ENCODE results near the gene UBXN1. TPM values are rescaled to one million over a fixed set of nuclear protein-coding genes. Genes with fewer than 3 reads are reported as not detected.

The UBXN1 gene
- total and polyA plus RNA-seq, 10 of the 15 experiments (the other 5 are each of a cell fraction or from before 2014, with no cell fraction given): 7.0 to 173 (median 106) TPM

- Histone ChIP-seq H3K27ac (ENCODE audit: control insufficient read depth, insufficient read depth) (no peak overlapping the region), H3K36me3 (ENCODE audit: control insufficient read depth in 2 of 2, insufficient read depth in 2 of 2, low read length in 1 of 2) (peaks cover 9% of the 10 kb centered on the region in 2 experiments; a peak in 3 of 4 replicates), H3K9me3 (replicated peaks; ENCODE audit: control insufficient read depth, insufficient read depth, low read length) (no peaks in the 10 kb centered on the region), H3K9ac (ENCODE audit: control insufficient read depth, insufficient read depth, low read length) (no peak overlapping the region), H2AFZ (ENCODE audit: control insufficient read depth, low read depth, low read length) (no peak overlapping the region), H3K27me3 (replicated peaks in 1 of 2; ENCODE audit: control insufficient read depth in 2 of 2, insufficient read depth in 2 of 2, low read length in 1 of 2) (no peaks in the 10 kb centered on the region), H3K4me2 (ENCODE audit: control insufficient read depth, insufficient read depth) (no peak overlapping the region), H3K4me3 (no peak overlapping the region), H3K79me2 (ENCODE audit: control insufficient read depth, insufficient read depth, low read length) (no peaks in the 10 kb centered on the region), H3K4me1 (ENCODE audit: control insufficient read depth, insufficient read depth, low read length) (no peaks in the 10 kb centered on the region), H4K20me1 (ENCODE audit: control insufficient read depth, insufficient read depth) (no peaks in the 10 kb centered on the region)
- no TSS peak for BruUV-seq (replicated peaks)
- DNase-seq (ENCODE audit: low read depth, low spot score) (no peak), FAIRE-seq (no peak), ATAC-seq (no peak)
- POLR2A ChIA-PET: no interaction called here
- in situ Hi-C loops (cut with MboI) (no loop called here), intact Hi-C loops (cut with micrococcal nuclease; ENCODE audit: unreplicated experiment) (loop anchor here (10.0 kb wide), 1 partner anchor 224 kb away; no protein-coding TSS in a partner anchor)
- CTCF ChIA-PET: interaction anchor here (1.0 to 1.7 kb wide), 3 partner anchors 23 to 293 kb away, joined by 3 to 7 read pairs (median 3); partner anchors contain the start of genes C11orf98 and CSKMT
- no peak for TF ChIP-seq POLR2AphosphoS2 (IDR thresholded peaks at IDR 0.05; ENCODE audit: low read depth, low read length)
- TF ChIP-seq SIN3A (IDR thresholded peaks at IDR 0.05; ENCODE audit: low read depth, low read length): no peak
- TF ChIP-seq ZNF687 (IDR thresholded peaks at IDR 0.05): no peak
- TF ChIP-seq FOXK2 (IDR thresholded peaks at IDR 0.05): no peak
- TF ChIP-seq DPF2 (IDR thresholded peaks at IDR 0.05): no peak
- TF ChIP-seq ETV6 (conservative IDR thresholded peaks at IDR 0.05 in 1 of 2, IDR thresholded peaks at IDR 0.05 in 1 of 2; ENCODE audit: borderline replicate concordance in 1 of 2, low read depth in 1 of 2): no peak
- no peak for TF ChIP-seq ZNF207 (IDR thresholded peaks at IDR 0.05; ENCODE audit: borderline replicate concordance)
- TF ChIP-seq MTA3 (IDR thresholded peaks at IDR 0.05; ENCODE audit: borderline replicate concordance, low read length): no peak
- TF ChIP-seq HSF1 (IDR thresholded peaks at IDR 0.05; ENCODE audit: low read depth, low read length): no peak
- TF ChIP-seq CHD2 (IDR thresholded peaks at IDR 0.05; ENCODE audit: borderline replicate concordance, low read depth, low read length): no peak
- TF ChIP-seq EGR1 (IDR thresholded peaks at IDR 0.05; ENCODE audit: borderline replicate concordance in 1 of 2, low read depth in 2 of 2, low read length in 2 of 2): no peak
- TF ChIP-seq ZBTB33 (IDR thresholded peaks at IDR 0.05): no peak
- no peak for TF ChIP-seq SIX5 (IDR thresholded peaks at IDR 0.05; ENCODE audit: low read depth, low read length, severe bottlenecking)
- TF ChIP-seq HCFC1 (IDR thresholded peaks at IDR 0.05; ENCODE audit: low read length): no peak
- RAD21 ChIA-PET (ENCODE audit: unreplicated experiment): interaction anchor here (0.7 to 1.0 kb wide), 2 partner anchors 9 to 264 kb away, joined by 3 to 4 read pairs; no protein-coding TSS in a partner anchor
- 93% methylated on average over 1 of the region's 1 CpG for WGBS (ENCODE audit: insufficient coverage, insufficient replicate concordance, low lambda C conversion rate, missing lambda C conversion rate)
- SMC1A ChIA-PET (ENCODE audit: uncharacterized antibody, unreplicated experiment): no interaction called here
These were observed 9.6 kb upstream of the UBXN1 start for GRCh38 chr11:62688491-62688890.
